GM20431 (cell line): ENCODE measurements around the gene BCAS1.

Experiments used
- in situ Hi-C: fragments of 300-500 bp; cut with MseI, MboI; formaldehyde crosslinking; loops from one replicate; pipeline ENCODE4 v1.15.0; 2020; ENCODE audit warnings: low sequenced_read_pairs; ENCODE audit not compliant: unreplicated experiment

Gene BCAS1

DNA sequence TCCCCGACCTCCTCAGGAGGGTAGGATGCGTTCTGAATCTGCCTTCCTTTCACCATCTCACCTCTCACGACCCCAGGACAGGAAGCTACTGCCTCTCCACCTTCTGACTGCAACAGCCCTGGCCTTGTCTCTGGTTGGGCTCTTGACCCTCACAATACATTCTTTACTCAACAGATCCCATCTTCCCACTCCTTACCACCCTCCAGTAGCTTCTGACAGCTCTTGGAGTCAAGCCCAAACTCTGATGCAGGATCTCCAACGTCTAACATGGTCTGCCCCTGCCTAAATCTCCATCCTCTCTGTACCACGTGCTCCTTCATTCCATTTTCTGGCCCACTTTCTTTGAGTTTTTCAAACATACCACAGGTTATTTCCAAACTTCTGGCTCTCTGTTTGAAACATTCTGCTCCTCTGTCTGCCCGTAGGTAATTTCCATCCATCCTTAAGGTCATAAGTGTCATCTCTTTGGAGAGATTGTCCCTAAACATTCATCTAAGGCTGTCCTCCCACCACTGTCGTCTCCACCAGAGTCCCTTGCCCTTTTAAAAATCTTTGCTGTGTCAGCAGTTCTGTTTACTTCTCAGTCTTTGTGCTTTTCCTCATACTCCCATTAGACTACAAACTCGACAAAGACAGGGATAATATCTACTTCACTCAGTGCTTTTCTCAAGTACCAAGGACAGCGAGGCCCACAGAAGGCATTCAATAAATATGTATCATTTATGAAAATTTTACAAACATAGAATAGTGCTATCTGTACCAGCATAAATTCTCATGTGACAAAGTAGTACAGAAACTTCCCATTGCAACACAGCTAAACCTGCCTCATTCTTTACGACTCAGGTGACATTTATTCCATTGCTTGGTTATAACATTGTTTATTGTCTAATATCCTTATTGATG is 73.6 kb downstream of the BCAS1 start:
- in situ Hi-C loops: no loop called here

- in situ Hi-C loops: no loop called here
These were observed 74.4 kb downstream of the BCAS1 start for GRCh38 chr20:53995949-53996348.

GRCh38 chr20:53994088-53994487 is 76.3 kb downstream of the BCAS1 start:
- in situ Hi-C loops: no loop called here

DNA sequence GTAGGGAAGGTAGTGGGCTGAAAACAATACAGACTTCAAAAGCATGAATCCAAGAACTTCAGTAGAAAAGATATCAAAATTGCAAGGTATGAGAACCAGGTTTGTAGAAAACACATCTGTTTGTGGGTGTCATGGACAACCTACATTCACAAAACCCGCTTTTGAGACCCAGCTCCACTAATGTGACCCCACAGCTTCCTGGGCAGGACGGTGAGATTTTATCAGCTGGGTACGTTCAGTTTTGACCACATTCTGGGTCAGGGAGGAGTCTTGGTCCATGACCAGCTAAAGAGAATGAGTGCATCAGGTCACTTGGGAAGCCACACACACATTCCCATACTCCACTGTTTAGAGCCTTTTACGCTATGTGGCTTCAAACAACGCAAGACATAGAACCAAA is 77.1 kb downstream of the BCAS1 start:
- in situ Hi-C loops: no loop called here

DNA sequence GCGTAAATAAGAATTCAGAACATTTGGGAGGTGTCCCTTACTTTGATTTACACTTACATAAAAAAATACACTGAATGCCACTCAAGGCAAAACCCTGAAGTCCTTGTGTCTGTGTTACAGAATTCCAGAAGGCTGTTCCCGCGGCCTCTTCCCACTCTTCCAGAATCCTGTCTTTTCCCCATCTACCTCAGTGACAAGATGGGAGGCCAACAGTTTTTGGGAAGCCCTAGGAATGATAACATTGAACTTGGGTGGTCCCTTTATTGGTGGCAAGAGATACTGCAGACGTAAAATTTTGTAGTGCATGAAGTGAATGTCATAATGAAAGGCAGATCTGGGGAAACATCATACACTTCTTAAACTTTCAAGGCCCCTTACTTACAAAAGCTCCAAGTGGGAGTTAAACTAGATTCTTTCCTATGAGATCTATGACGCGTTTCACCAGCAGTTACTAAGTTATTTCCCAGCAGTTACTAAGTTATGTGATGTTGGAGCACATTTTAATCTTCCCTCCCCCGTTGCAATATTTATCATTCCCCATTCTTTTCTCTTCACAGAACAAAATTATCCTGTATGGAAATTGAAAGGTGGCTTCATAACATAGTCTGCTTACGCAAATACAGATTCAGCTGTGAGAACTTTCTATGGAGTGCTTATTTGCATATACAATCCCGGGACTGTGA is 79.5 kb downstream of the BCAS1 start:
- in situ Hi-C loops: no loop called here

DNA sequence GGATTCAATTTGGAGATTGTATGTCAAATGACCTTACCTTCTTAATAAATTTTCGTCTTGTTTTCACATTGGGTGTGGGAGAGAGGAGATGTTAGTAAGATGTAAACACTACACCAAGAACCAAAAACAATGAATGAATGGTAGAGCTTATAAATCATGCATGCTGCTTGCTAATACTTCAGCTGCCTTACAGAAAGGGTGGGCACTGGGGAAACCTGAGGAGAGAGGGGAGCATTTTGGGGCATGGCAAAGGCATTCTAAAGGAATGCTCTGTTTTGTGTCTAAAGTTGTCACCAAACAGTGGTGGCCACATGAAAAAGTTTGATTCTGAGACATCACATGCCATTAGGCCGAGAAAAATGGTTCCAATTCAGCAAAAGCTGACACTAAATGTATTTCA is 80.4 kb downstream of the BCAS1 start:
- in situ Hi-C loops: no loop called here

DNA sequence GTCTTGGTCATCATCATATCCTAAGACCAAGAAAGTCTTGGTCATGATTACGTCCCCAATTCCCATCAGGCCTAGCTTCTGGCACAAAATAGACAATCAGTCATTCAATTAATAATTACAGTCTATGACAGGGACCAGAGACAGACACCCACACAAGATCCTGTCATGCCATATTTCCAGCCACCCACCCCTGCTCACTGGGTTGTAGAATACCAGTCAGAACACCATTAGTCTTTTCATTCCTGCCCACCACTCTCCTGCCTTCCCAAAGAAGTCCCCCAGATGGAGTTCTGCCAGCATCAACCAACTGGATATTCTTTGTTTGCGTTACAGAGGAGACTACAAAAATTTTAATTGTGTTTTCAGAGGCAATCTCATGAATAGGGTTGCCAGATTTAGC is 81.0 kb downstream of the BCAS1 start:
- in situ Hi-C loops: no loop called here

DNA sequence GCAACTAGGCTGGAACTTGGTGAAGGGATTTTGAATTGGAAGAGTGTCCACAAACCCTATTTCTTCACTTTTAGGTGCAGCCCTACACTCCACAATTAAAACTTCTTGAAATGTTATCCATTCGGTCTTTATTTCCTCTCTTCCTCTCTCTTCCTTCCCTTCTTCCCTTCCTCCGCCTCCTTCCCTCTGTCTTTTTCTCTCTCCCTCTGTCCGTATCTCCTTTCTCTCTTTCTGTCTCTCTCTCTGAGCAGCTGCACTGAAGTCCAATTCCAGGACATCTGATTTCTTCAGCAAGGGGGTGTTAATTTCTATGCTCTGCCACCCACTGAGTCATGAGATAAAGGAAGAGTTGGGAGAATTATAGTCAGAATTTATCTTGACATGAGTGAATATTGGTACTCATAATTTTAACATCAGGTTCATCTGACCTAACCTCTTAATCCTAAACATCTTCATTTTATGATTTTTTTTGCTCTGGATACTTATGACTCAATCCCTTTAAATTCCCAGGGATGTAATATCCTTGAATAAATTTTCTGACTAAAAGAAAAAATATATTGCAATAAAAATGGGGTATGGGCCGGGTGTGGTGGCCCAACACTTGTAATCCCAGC is 84.2 kb downstream of the BCAS1 start:
- in situ Hi-C loops: no loop called here

GRCh38 chr20:53985150-53985518 is 85.3 kb downstream of the BCAS1 start:
- in situ Hi-C loops: no loop called here

DNA sequence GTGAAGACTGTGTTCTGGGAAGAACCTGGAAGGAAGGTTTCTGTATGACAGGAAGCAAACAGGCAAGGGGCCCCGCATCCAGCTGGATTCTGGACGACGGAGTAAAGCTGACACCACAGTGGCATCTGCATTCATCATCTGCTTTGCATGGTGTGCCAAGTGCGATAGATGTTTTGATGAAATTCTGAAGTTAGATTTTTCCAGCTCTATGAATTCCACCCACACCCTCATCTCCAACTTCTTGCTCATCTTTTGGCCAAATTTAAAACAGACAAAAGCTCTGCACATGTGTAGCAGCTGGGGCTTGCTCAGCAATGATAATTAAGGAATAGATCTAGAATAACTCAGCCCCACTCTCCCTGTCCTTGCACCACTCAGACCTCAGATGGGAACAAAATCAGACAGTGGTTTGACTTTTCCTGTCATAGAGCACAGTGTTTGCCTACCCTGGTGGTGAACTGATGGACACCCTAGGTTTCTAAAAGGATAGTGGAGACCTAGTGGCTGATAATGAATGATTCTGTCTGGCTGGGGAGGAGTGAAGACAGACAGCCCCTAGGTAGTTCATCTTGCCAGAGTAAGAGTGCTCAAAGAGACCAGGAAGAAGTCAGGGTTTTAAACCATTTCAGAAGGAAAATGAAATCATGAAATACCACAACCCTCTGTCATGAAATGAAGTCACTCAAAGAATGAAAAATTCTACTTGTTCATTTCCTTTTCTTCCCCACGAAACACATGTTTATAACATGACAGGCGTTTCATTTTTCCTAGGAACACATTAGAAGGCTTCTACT is 85.8 kb downstream of the BCAS1 start:
- in situ Hi-C loops: no loop called here

DNA sequence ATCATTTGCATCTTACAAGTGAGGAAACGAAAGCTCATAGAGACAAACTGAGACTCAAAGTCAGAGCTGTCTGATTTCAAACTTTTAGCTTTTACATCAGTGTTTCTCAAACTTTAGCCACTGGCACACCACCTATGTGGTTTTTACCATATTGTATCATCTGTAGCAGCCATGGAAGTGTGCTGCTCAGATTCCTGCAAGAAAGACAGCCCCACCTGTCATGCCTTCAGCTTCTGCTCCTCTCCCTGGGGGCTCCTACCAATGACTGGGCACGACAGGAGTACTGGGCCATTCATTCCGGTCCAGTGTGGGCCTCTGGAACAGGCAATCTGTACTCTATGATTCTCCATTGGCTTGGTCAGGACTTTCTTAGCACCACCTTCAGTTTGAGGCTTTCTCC is 87.0 kb downstream of the BCAS1 start:
- in situ Hi-C loops: no loop called here

- in situ Hi-C loops: no loop called here
These were observed 87.8 kb downstream of the BCAS1 start for GRCh38 chr20:53982624-53983023.

- in situ Hi-C loops: no loop called here
These were observed 88.5 kb downstream of the BCAS1 start for GRCh38 chr20:53981752-53982437.

DNA sequence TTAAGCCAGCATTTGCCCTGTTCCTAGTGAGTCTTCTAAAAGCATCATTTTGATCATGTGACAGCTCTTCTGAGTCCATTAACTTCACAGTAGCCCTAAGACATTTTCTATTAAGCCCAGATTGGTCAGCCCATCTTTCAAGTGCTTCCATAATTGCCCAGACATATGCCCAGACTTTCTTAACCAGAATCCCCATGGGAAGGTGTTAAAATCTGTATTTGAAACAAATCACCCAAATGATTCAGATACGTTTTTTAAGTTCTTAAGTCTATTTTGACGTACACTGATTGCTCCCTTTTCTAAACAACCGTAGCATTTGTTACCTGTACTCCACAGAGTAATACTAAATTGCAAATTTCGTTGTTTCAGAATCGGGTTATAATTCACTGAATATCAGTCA is 89.3 kb downstream of the BCAS1 start:
- in situ Hi-C loops: no loop called here

DNA sequence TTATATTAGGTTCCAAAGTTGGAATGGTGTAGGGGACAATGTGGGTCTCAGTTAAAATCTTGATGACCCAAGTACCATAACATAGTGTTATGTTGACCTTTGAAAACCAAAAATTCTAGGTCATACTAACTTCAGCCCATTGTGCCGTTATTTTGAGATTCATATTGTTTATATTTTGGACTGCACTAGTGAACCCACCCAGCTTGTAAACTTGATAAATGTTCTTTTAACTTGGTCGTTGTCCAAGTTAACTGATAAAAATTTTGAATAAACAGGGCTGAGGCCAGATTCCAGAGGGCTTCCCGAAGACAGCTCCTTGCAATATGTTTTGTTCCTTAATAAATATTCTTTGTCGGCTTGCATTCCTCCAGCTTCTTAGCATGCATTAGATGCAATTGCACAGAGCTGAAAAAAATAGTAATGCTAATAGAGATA is 90.3 kb downstream of the BCAS1 start:
- in situ Hi-C loops: no loop called here

GRCh38 chr20:53978497-53978896 is 91.9 kb downstream of the BCAS1 start:
- in situ Hi-C loops: no loop called here

- in situ Hi-C loops: no loop called here
These were observed 93.0 kb downstream of the BCAS1 start for GRCh38 chr20:53977391-53977790.

- in situ Hi-C loops: no loop called here
These were observed 94.6 kb downstream of the BCAS1 start for GRCh38 chr20:53975761-53976160.

GRCh38 chr20:53974785-53975555 is 95.4 kb downstream of the BCAS1 start:
- in situ Hi-C loops: loop anchor here (25.0 kb wide), 1 partner anchor 563 kb away; no protein-coding TSS in a partner anchor
